B cell (primary cell): ENCODE data around the gene PPOX. TPM values are rescaled to one million over a fixed set of nuclear protein-coding genes. Genes with fewer than 3 reads are reported as not detected.

Source experiments
- ATAC-seq: fragments of 200-7000 bp; cut with Tn5 transposase; one replicate; pipeline ENCODE4 v1.10.0; 2021; ENCODE audit warnings: low read depth, mild to moderate bottlenecking, moderate number of reproducible peaks, moderate library complexity
- CTCF ChIA-PET: fragments of 350-600 bp; sonication (Branson Sonifier 250); formaldehyde crosslinking; loops from one replicate; lab custom pipeline; 2021; ENCODE audit warnings: antibody characterized with exemption, inconsistent platforms; lab: Charles Lee
- POLR2A ChIA-PET: fragments of 350-600 bp; sonication (Branson Sonifier 250); formaldehyde crosslinking; loops from one replicate; lab custom pipeline; 2021; ENCODE audit warnings: antibody characterized with exemption; lab: Charles Lee
- DNase-seq: peaks from one replicate; pipeline ENCODE4 v3.0.0; 2013
- H2AFZ ChIP-seq: 2 replicates; pipeline ENCODE4 v1.6.1; 2012; ENCODE audit warnings: mild to moderate bottlenecking, low read depth, low read length; ENCODE audit not compliant: insufficient read depth, poor library complexity, severe bottlenecking
- H3K27ac ChIP-seq, 2 donors: 1 replicate in 1 of 2; 2 replicates in 1 of 2; pipeline ENCODE4 v1.5.1; 2012 to 2013; ENCODE audit warnings: low read length in 2 of 2, mild to moderate bottlenecking in 2 of 2, moderate library complexity in 1 of 2
- H3K27me3 ChIP-seq, 4 experiments: fragments of 200-600 bp in 1 of 4; sonication (generic) in 1 of 4; replicated peaks in 1 of 4; 1 replicate in 2 of 4; 2 replicates in 2 of 4; pipeline versions ENCODE4 v1.6.1 to v1.7.0; 2013 to 2016; ENCODE audit warnings: low read length in 3 of 4, mild to moderate bottlenecking in 2 of 4, mixed read lengths in 1 of 4, moderate library complexity in 1 of 4; ENCODE audit not compliant: insufficient read depth in 4 of 4, control insufficient read depth in 3 of 4; ENCODE audit errors: control extremely low read depth in 1 of 4
- H3K36me3 ChIP-seq, 2 experiments: replicated peaks in 1 of 2; 1 replicate in 1 of 2; 2 replicates in 1 of 2; pipeline versions ENCODE4 v1.6.1 to v1.7.1; 2013; ENCODE audit warnings: low read length in 1 of 2; ENCODE audit not compliant: insufficient read depth in 2 of 2, control insufficient read depth in 1 of 2; ENCODE audit errors: control extremely low read depth in 1 of 2, extremely low read depth in 1 of 2
- H3K4me1 ChIP-seq, 2 donors: fragments of 200-600 bp in 1 of 2; sonication (generic) in 1 of 2; 1 replicate in 1 of 2; 2 replicates in 1 of 2; pipeline versions ENCODE4 v1.5.1 to v1.6.1; 2013 to 2017; ENCODE audit warnings: low read length in 2 of 2; ENCODE audit not compliant: control insufficient read depth in 2 of 2, insufficient read depth in 2 of 2
- H3K4me2 ChIP-seq: replicated peaks from 2 replicates; pipeline ENCODE3; 2012; ENCODE audit warnings: mild to moderate bottlenecking, low read depth, low read length; ENCODE audit not compliant: poor library complexity, severe bottlenecking
- H3K4me3 ChIP-seq, 5 experiments: fragments of 200-600 bp in 1 of 5; sonication (generic) in 1 of 5; 1 replicate in 3 of 5; 2 replicates in 2 of 5; pipeline versions ENCODE4 v1.5.1 to v1.7.0; 2011 to 2016; ENCODE audit warnings: low read length in 4 of 5, mild to moderate bottlenecking in 4 of 5, low read depth in 2 of 5, control low read depth in 1 of 5, moderate library complexity in 1 of 5; ENCODE audit not compliant: insufficient read depth in 1 of 5; ENCODE audit errors: control extremely low read depth in 1 of 5, extremely low read depth in 1 of 5
- H3K79me2 ChIP-seq: fragments of 200-600 bp; sonication (generic); one replicate; pipeline ENCODE4 v1.6.0; 2016; ENCODE audit warnings: low read length; ENCODE audit not compliant: control insufficient read depth, insufficient read depth
- H3K9ac ChIP-seq: fragments of 200-600 bp; sonication (generic); 2 replicates; pipeline ENCODE4 v1.6.1; 2017; ENCODE audit warnings: mild to moderate bottlenecking, low read length, moderate library complexity
- H3K9me3 ChIP-seq, 3 donors: one replicate each; pipeline versions ENCODE4 v1.6.1 to v1.7.1; 2013; ENCODE audit warnings: low read length in 2 of 3; ENCODE audit not compliant: control insufficient read depth in 2 of 3, insufficient read depth in 1 of 3; ENCODE audit errors: control extremely low read depth in 1 of 3
- H4K20me1 ChIP-seq: 2 replicates; pipeline ENCODE4 v1.6.0; 2012; ENCODE audit warnings: mild to moderate bottlenecking, low read length; ENCODE audit not compliant: insufficient read depth, control insufficient read depth, poor library complexity, severe bottlenecking
- H3K27ac Mint-ChIP-seq: one replicate; pipeline ENCODE4 v1.8.0; 2021; ENCODE audit warnings: mixed read lengths
- H3K27me3 Mint-ChIP-seq: one replicate; pipeline ENCODE4 v1.8.0; 2021; ENCODE audit warnings: mixed read lengths
- H3K4me1 Mint-ChIP-seq: one replicate; pipeline ENCODE4 v1.8.0; 2021; ENCODE audit warnings: mixed read lengths
- H3K4me3 Mint-ChIP-seq: one replicate; pipeline ENCODE4 v1.8.0; 2021; ENCODE audit warnings: mixed read lengths
- H3K9me3 Mint-ChIP-seq: one replicate; pipeline ENCODE4 v1.8.0; 2022; ENCODE audit warnings: mixed read lengths; ENCODE audit not compliant: insufficient read depth
- EZH2 ChIP-seq: IDR thresholded peaks from 2 replicates; pipeline ENCODE4 v1.6.1; 2012; ENCODE audit warnings: borderline replicate concordance, low read depth, mild to moderate bottlenecking, moderate library complexity, low read length; ENCODE audit not compliant: insufficient read depth, poor library complexity, severe bottlenecking
- WGBS: methylation state at CpG from one replicate; pipeline ENCODE4 v1.1.5; 2013; ENCODE audit warnings: missing lambda C conversion rate; ENCODE audit not compliant: insufficient coverage; 5-methylcytosine and 5-hydroxymethylcytosine counted together
- intact Hi-C: fragments of 100-400 bp; cut with micrococcal nuclease; formaldehyde crosslinking; loops from one replicate; pipeline ENCODE4 v1.10.0; 2022
- polyA plus RNA-seq: library from polyadenylated mRNA; depleted of rRNA; stranded (reverse); fragments of >200 nt; gene quantifications from 2 replicates; pipeline ENCODE4 v1.2.3, GENCODE V29; 2012
- total RNA-seq, 2 donors: library from RNA; stranded (reverse); fragments of 120-200 nt in 1 of 2; gene quantifications; 1 replicate in 1 of 2; 2 replicates in 1 of 2; pipeline versions ENCODE4 v1.2.3 to v1.2.4, GENCODE V29; 2013 to 2022
- TF ChIP-seq, protein P1 (sequence below): fragments of 200-600 bp; IDR thresholded peaks from one replicate; pipeline ENCODE4 v1.8.0; 2022; ENCODE audit warnings: antibody characterized with exemption, mild to moderate bottlenecking

Gene PPOX
- total and polyA plus RNA-seq, 2 donors (not counting 1 experiment from before 2014, with no cell fraction given): 65.6 to 82.3 TPM

GRCh38 chr1:161159913-161160243 is 6.3 kb upstream of the PPOX start:
- Mint-ChIP-seq H3K27ac (peak overlapping the region; percentile 93), H3K4me3 (peak overlapping the region; percentile 92), H3K9me3 (no peaks in the 10 kb centered on the region), H3K4me1 (peaks cover 55% of the 10 kb centered on the region), H3K27me3 (no peaks in the 10 kb centered on the region)
- H3K9ac ChIP-seq: peak overlapping the region; percentile 88
- no peak for DNase-seq
- H4K20me1 ChIP-seq: no peaks in the 10 kb centered on the region
- H2AFZ ChIP-seq: peak overlapping the region; percentile 90
- H3K9me3 ChIP-seq: peaks cover 0 to 3% (median 0%) of the 10 kb centered on the region in 3 donors
- peak overlapping the region; percentile 69 to 92 (median 85) for H3K4me3 ChIP-seq
- no peak for TF ChIP-seq EZH2
- TF ChIP-seq, protein P1, sequence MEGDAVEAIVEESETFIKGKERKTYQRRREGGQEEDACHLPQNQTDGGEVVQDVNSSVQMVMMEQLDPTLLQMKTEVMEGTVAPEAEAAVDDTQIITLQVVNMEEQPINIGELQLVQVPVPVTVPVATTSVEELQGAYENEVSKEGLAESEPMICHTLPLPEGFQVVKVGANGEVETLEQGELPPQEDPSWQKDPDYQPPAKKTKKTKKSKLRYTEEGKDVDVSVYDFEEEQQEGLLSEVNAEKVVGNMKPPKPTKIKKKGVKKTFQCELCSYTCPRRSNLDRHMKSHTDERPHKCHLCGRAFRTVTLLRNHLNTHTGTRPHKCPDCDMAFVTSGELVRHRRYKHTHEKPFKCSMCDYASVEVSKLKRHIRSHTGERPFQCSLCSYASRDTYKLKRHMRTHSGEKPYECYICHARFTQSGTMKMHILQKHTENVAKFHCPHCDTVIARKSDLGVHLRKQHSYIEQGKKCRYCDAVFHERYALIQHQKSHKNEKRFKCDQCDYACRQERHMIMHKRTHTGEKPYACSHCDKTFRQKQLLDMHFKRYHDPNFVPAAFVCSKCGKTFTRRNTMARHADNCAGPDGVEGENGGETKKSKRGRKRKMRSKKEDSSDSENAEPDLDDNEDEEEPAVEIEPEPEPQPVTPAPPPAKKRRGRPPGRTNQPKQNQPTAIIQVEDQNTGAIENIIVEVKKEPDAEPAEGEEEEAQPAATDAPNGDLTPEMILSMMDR: no peak
- WGBS: 0% methylated on average over 7 of the region's 11 CpGs
- H3K79me2 ChIP-seq: peaks cover 31% of the 10 kb centered on the region
- H3K27ac ChIP-seq: peak overlapping the region; percentile 74 to 76
- no peaks in the 10 kb centered on the region for H3K27me3 ChIP-seq
- H3K4me2 ChIP-seq: peak overlapping the region; percentile 80
- ATAC-seq: no peak
- intact Hi-C loops: loop anchor here (1.0 to 10.0 kb wide), 4 partner anchors 17 to 815 kb away; partner anchors contain the start of genes B4GALT3, COPA, DEDD and NCSTN
- ChIA-PET POLR2A (no interaction called here), CTCF (no interaction called here)
- H3K36me3 ChIP-seq: peaks cover 0 to 42% of the 10 kb centered on the region in 2 experiments
- peaks cover 25 to 28% of the 10 kb centered on the region in 2 donors for H3K4me1 ChIP-seq

- peaks cover 54% of the 10 kb centered on the region for H3K4me1 Mint-ChIP-seq
- Histone ChIP-seq H3K4me3 (no peak overlapping the region), H3K79me2 (peaks cover 25% of the 10 kb centered on the region), H3K9ac (no peak overlapping the region), H3K36me3 (peaks cover 0 to 42% of the 10 kb centered on the region in 2 experiments), H3K27me3 (no peaks in the 10 kb centered on the region), H3K27ac (no peak overlapping the region), H3K9me3 (peaks cover 0 to 3% (median 0%) of the 10 kb centered on the region in 3 donors), H3K4me2 (peak overlapping the region; percentile 80), H4K20me1 (no peaks in the 10 kb centered on the region), H2AFZ (no peak overlapping the region), H3K4me1 (peaks cover 27 to 33% of the 10 kb centered on the region in 2 donors)
- POLR2A ChIA-PET: no interaction called here
- intact Hi-C loops: no loop called here
- WGBS: 97% methylated on average over 22 of the region's 22 CpGs
- DNase-seq (no peak), ATAC-seq (no peak)
- H3K9me3 Mint-ChIP-seq: no peaks in the 10 kb centered on the region
- CTCF ChIA-PET: interaction anchor here (2.0 kb wide), 1 partner anchor 42 kb away, joined by 5 read pairs; the partner anchor contains the start of gene NDUFS2
- no peaks in the 10 kb centered on the region for H3K27me3 Mint-ChIP-seq
- H3K4me3 Mint-ChIP-seq: peak overlapping the region; percentile 92
- TF ChIP-seq, protein P1: no peak
- H3K27ac Mint-ChIP-seq: no peak overlapping the region
Measured at GRCh38 chr1:161160671-161161145, 5.5 kb upstream of the PPOX start.
